HepG2 (cell line): Measurements from ENCODE around the gene CKLF. TPM values are rescaled to one million over a fixed set of nuclear protein-coding genes. Genes with fewer than 3 reads are reported as not detected.

Experiments used
- ARNT ChIP-seq: fragments of 450-650 bp; IDR thresholded peaks from 2 replicates; pipeline ENCODE4 v1.6.1; 2017
- CENPT ChIP-seq: sonication (generic); formaldehyde crosslinking; IDR thresholded peaks from 2 replicates; pipeline ENCODE4 v1.8.0; 2022; ENCODE audit warnings: low read depth, mild to moderate bottlenecking, moderate library complexity, missing genetic modification reagents
- CHD4 ChIP-seq: fragments of 200-600 bp; sonication (generic); IDR thresholded peaks from 2 replicates; pipeline ENCODE4 v1.7.0; 2017; ENCODE audit warnings: mild to moderate bottlenecking, low read length, borderline replicate concordance
- ELF1 ChIP-seq: sonication (generic); formaldehyde crosslinking; IDR thresholded peaks from 2 replicates; pipeline ENCODE4 v1.4.0; 2020; ENCODE audit warnings: missing genetic modification reagents
- GRHL1 ChIP-seq: sonication (generic); formaldehyde crosslinking; conservative IDR thresholded peaks from 2 replicates; pipeline ENCODE4 v1.8.0; 2022; ENCODE audit warnings: missing genetic modification reagents
- HMG20A ChIP-seq: IDR thresholded peaks from 2 replicates; pipeline ENCODE4 v1.6.1; 2016; ENCODE audit warnings: borderline replicate concordance
- MIER2 ChIP-seq: IDR thresholded peaks from 2 replicates; pipeline ENCODE4 v1.6.1; 2016; ENCODE audit warnings: missing biosample characterization, missing genetic modification reagents
- NCOA1 ChIP-seq: sonication (generic); formaldehyde crosslinking; IDR thresholded peaks from 2 replicates; pipeline ENCODE4 v1.9.0; 2021; ENCODE audit warnings: missing genetic modification reagents
- NFYC ChIP-seq: IDR thresholded peaks from 2 replicates; pipeline ENCODE4 v1.6.1; 2016; ENCODE audit warnings: missing genetic modification reagents, missing compliant biosample characterization
- PHF8 ChIP-seq: sonication (generic); formaldehyde crosslinking; IDR thresholded peaks from 2 replicates; pipeline ENCODE4 v1.5.0; 2020; ENCODE audit warnings: missing genetic modification reagents
- POLR2AphosphoS5 ChIP-seq: IDR thresholded peaks from 2 replicates; pipeline ENCODE4 v1.6.1; 2012; ENCODE audit warnings: low read depth, low read length
- RBM22 ChIP-seq: fragments of 200-400 bp; formaldehyde crosslinking; optimal IDR thresholded peaks from 2 replicates; pipeline ENCODE3; 2017; ENCODE audit warnings: mild to moderate bottlenecking, low read length, moderate library complexity
- REL ChIP-seq: sonication (generic); formaldehyde crosslinking; conservative IDR thresholded peaks from 2 replicates; pipeline ENCODE4 v1.8.0; 2022; ENCODE audit warnings: mild to moderate bottlenecking, missing genetic modification reagents, moderate library complexity
- SRSF1 ChIP-seq: fragments of 200-400 bp; formaldehyde crosslinking; optimal IDR thresholded peaks from 2 replicates; pipeline ENCODE3; 2017; ENCODE audit warnings: mild to moderate bottlenecking, low read depth, low read length, moderate library complexity
- SRY ChIP-seq: sonication (generic); formaldehyde crosslinking; IDR thresholded peaks from 2 replicates; pipeline ENCODE4 v1.8.0; 2022; ENCODE audit warnings: mild to moderate bottlenecking, missing genetic modification reagents
- TARDBP ChIP-seq: sonication (generic); formaldehyde crosslinking; IDR thresholded peaks from 2 replicates; pipeline ENCODE4 v1.8.0; 2022; ENCODE audit warnings: mild to moderate bottlenecking, missing genetic modification reagents
- TERF1 ChIP-seq: sonication (generic); formaldehyde crosslinking; IDR thresholded peaks from 2 replicates; pipeline ENCODE4 v1.8.0; 2022; ENCODE audit warnings: mild to moderate bottlenecking, missing genetic modification reagents, moderate library complexity
- ZBTB14 ChIP-seq: sonication (generic); formaldehyde crosslinking; IDR thresholded peaks from 2 replicates; pipeline ENCODE4 v1.4.0; 2020; ENCODE audit warnings: missing genetic modification reagents
- ZHX1 ChIP-seq: sonication (generic); formaldehyde crosslinking; IDR thresholded peaks from 2 replicates; pipeline ENCODE4 v1.8.1; 2022; ENCODE audit warnings: low read depth, mild to moderate bottlenecking, missing genetic modification reagents
- ZNF24 ChIP-seq: fragments of 450-650 bp; IDR thresholded peaks from 2 replicates; pipeline ENCODE4 v1.6.1; 2017; ENCODE audit warnings: antibody characterized with exemption, mild to moderate bottlenecking
- ZNF337 ChIP-seq: sonication (generic); formaldehyde crosslinking; IDR thresholded peaks from 2 replicates; pipeline ENCODE4 v1.5.1; 2020; ENCODE audit warnings: missing genetic modification reagents, low read depth, mild to moderate bottlenecking, borderline replicate concordance
- ZNF350 ChIP-seq: sonication (generic); formaldehyde crosslinking; IDR thresholded peaks from 2 replicates; pipeline ENCODE4 v1.4.0; 2020; ENCODE audit warnings: mild to moderate bottlenecking, low read depth, missing genetic modification reagents, borderline replicate concordance
- ZNF564 ChIP-seq: sonication (generic); formaldehyde crosslinking; IDR thresholded peaks from 2 replicates; pipeline ENCODE4 v1.8.1; 2023; ENCODE audit warnings: mild to moderate bottlenecking, missing genetic modification reagents
- ZNF780A ChIP-seq: sonication (generic); formaldehyde crosslinking; IDR thresholded peaks from 2 replicates; pipeline ENCODE4 v1.8.0; 2022; ENCODE audit warnings: mild to moderate bottlenecking, missing genetic modification reagents, moderate library complexity
- polyA plus RNA-seq, 8 experiments: library from polyadenylated mRNA; depleted of rRNA in 3 of 8; stranded (reverse) in 7 of 8; unstranded in 1 of 8; fragments of >200 nt; fragmentation: Illumina TruSeq in 4 of 8; extraction: Trizol in 4 of 8; gene quantifications; 2 replicates each; pipeline versions ENCODE4 v1.2.1 to v1.2.3, GENCODE V29; 2011 to 2016; ENCODE audit warnings: low read depth in 4 of 8, missing spikeins in 1 of 8, mixed read lengths in 1 of 8; ENCODE audit not compliant: insufficient read depth in 1 of 8
- total RNA-seq, 5 experiments: library from RNA; depleted of rRNA; stranded (reverse); fragments of >200 nt; fragmentation: Illumina TruSeq; extraction: Trizol; gene quantifications; 2 replicates each; pipeline ENCODE4 v1.2.3, GENCODE V29; 2016; ENCODE audit warnings: low read depth in 1 of 5

Gene CKLF
- total and polyA plus RNA-seq, 2 of the 13 experiments (the other 11 are each of a cell fraction or from before 2014, with no cell fraction given), result 120 to 167 TPM

GRCh38 chr16:66608241-66609138, 56.1 kb downstream of the CKLF start (continued):
- TF ChIP-seq GRHL1 (no peak), RBM22 (no peak), PHF8 (CRISPR knock-in tag) (no peak; the same call in 1 of the 2 replicates), ZNF564 (CRISPR knock-in tag) (0 out of 2 replicates have a peak, but pooled peaks have one; percentile 53), ELF1 (CRISPR knock-in tag) (no peak; the same call in 1 of the 2 replicates), ZHX1 (no peak), ZNF780A (no peak; the same call in 1 of the 2 replicates), ZNF337 (CRISPR knock-in tag) (no peak), ARNT (no peak), SRY (CRISPR knock-in tag) (peak; percentile 67; the same call in 1 of the 2 replicates), ZBTB14 (CRISPR knock-in tag) (no peak), TARDBP (CRISPR knock-in tag) (peak; percentile 88), CHD4 (no peak), TERF1 (no peak), REL (CRISPR knock-in tag) (no peak), SRSF1 (no peak), POLR2AphosphoS5 (no peak), NCOA1 (peak; percentile 70), HMG20A (peak; percentile 48; the same call in 1 of the 2 replicates), NFYC (CRISPR knock-in tag) (no peak), ZNF24 (peak; percentile 36; the same call in 1 of the 2 replicates), ZNF350 (peak; percentile 90), MIER2 (CRISPR knock-in tag) (peak; percentile 61; the same call in 1 of the 2 replicates), CENPT (CRISPR knock-in tag) (no peak)
